GM12892 (cell line): ENCODE results near the gene CASTOR2.
"Not testable (repeated sequence)": the region's sequence is repeated elsewhere in the genome, so short reads cannot be mapped to it uniquely, and the experiment has no call there.

Source experiments
- POLR2A ChIP-seq: IDR thresholded peaks from 2 replicates; pipeline ENCODE4 v1.6.1; 2011; ENCODE audit warnings: low read depth, low read length, control low read depth
- POLR2AphosphoS5 ChIP-seq: IDR thresholded peaks from 2 replicates; pipeline ENCODE4 v1.6.1; 2011; ENCODE audit warnings: low read depth, low read length, control low read depth

- not testable (repeated sequence) for TF ChIP-seq POLR2AphosphoS5, POLR2A
These were observed 31.9 kb downstream of the CASTOR2 start for GRCh38 chr7:74996361-74996760.
